Left lung (tissue), 10 donors: ENCODE measurements around the gene FBXW7. TPM values are rescaled to one million over a fixed set of nuclear protein-coding genes. Genes with fewer than 3 reads are reported as not detected.
"Not testable (repeated sequence)": the region's sequence is repeated elsewhere in the genome, so short reads cannot be mapped to it uniquely, and the experiment has no call there.

Source experiments
- ATAC-seq: fragments of 200-7000 bp; cut with Tn5 transposase; one replicate; pipeline ENCODE4 v1.9.1; 2020; ENCODE audit warnings: moderate library complexity
- DNase-seq, 4 donors: peaks; one replicate each; pipeline ENCODE4 v3.0.0-alpha.2; 2013 to 2020
- H3K27ac ChIP-seq, 2 donors: fragments of 200-600 bp; sonication (generic) in 1 of 2; one replicate each; pipeline versions ENCODE4 v1.5.0 to v1.8.0; 2020 to 2021
- H3K27me3 ChIP-seq, 2 donors: fragments of 200-600 bp; sonication (generic) in 1 of 2; one replicate each; pipeline versions ENCODE4 v1.5.0 to v1.8.0; 2020 to 2021
- H3K36me3 ChIP-seq, 2 donors: fragments of 200-600 bp; sonication (generic) in 1 of 2; one replicate each; pipeline versions ENCODE4 v1.5.0 to v1.8.0; 2020 to 2021
- H3K4me1 ChIP-seq, 2 donors: fragments of 200-600 bp; one replicate each; pipeline ENCODE4 v1.8.0; 2021
- H3K4me3 ChIP-seq, 2 donors: fragments of 200-600 bp; sonication (generic) in 1 of 2; one replicate each; pipeline versions ENCODE4 v1.5.0 to v1.8.0; 2020 to 2021; ENCODE audit warnings: mild to moderate bottlenecking in 1 of 2
- H3K9me3 ChIP-seq, 2 donors: fragments of 200-600 bp; sonication (generic) in 1 of 2; one replicate each; pipeline versions ENCODE4 v1.5.0 to v1.8.0; 2020 to 2021
- intact Hi-C, 2 donors: fragments of 100-400 bp; cut with DNase I; formaldehyde crosslinking; loops; one replicate each; pipeline versions ENCODE4 v1.11.2 to v1.14.2; 2022
- polyA plus RNA-seq, 6 donors: library from polyadenylated mRNA; unstranded; fragments of 120-200 nt; gene quantifications; one replicate each; pipeline ENCODE4 v1.2.1, GENCODE V29; 2013; ENCODE audit not compliant: insufficient read length in 6 of 6
- total RNA-seq, 2 donors: library from RNA; stranded (reverse); fragmentation: NEBNext Ultra II Directional; extraction: Animal tissue kit (Norgen Biotek cat#: 25700); gene quantifications; one replicate each; pipeline ENCODE4 v1.2.1, GENCODE V29; 2021
- TF ChIP-seq, protein P1 (sequence below), 2 donors: fragments of 200-600 bp; sonication (generic) in 1 of 2; IDR thresholded peaks; one replicate each; pipeline versions ENCODE4 v1.5.0 to v1.8.0; 2021; ENCODE audit warnings: antibody characterized with exemption in 2 of 2
- donor health status: DM: no; HTN: yes; CAD: no.
- donor health status: DM: no; HTN: no; CAD: no.

FBXW7 gene
- total and polyA plus RNA-seq, 8 donors: 29.0 to 39.7 (median 34.7) TPM

DNA sequence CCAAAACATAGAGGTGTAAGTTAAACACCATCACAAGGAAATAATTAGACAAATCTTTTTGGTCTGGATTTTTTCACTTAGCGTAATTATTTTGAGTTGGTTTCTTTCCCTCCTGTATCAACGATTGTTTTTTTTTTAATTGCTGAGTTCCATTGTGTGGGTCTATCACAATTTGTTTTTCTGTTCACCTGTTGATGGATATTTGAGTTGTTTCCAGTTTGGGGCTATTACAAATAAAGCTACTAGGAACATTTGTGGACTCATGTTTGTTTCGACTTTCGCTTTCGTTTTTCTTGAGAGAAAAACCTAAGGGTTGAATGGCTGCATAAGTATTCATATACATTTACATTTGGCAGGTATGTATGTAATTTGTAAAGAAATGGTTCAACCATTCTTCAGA is 20.4 kb upstream of the FBXW7 start:
- intact Hi-C loops: no loop called here
- no peak for DNase-seq
- Histone ChIP-seq H3K9me3 (no peaks in the 10 kb centered on the region), H3K4me3 (no peak overlapping the region), H3K27me3 (no peaks in the 10 kb centered on the region), H3K4me1 (peaks cover 0 to 4% of the 10 kb centered on the region in 2 donors), H3K36me3 (no peaks in the 10 kb centered on the region), H3K27ac (no peak overlapping the region)
- TF ChIP-seq, protein P1, sequence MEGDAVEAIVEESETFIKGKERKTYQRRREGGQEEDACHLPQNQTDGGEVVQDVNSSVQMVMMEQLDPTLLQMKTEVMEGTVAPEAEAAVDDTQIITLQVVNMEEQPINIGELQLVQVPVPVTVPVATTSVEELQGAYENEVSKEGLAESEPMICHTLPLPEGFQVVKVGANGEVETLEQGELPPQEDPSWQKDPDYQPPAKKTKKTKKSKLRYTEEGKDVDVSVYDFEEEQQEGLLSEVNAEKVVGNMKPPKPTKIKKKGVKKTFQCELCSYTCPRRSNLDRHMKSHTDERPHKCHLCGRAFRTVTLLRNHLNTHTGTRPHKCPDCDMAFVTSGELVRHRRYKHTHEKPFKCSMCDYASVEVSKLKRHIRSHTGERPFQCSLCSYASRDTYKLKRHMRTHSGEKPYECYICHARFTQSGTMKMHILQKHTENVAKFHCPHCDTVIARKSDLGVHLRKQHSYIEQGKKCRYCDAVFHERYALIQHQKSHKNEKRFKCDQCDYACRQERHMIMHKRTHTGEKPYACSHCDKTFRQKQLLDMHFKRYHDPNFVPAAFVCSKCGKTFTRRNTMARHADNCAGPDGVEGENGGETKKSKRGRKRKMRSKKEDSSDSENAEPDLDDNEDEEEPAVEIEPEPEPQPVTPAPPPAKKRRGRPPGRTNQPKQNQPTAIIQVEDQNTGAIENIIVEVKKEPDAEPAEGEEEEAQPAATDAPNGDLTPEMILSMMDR (IDR thresholded peaks at IDR 0.05): no peak
- no peak for ATAC-seq

DNA sequence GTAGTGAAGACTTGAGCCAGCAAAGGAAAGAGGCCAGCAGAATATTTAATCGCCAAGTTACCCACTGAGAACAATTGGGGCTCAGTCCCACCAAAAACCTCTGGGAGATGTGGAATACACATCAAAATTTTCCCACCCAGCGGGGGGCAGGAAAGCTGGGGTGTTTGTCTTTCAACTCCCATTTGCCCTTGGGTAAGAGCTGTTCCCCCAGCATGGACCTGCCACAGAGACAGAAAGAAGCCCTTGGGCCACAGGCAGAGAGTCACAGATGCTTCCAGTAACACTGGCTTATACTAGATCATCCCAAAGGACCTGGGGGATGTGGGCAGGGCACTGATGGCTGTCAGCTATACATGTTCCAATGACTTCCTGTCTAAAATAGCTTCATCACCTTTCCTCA is 18.9 kb upstream of the FBXW7 start:
- H3K9me3 ChIP-seq: no peaks in the 10 kb centered on the region
- no peak for ATAC-seq
- H3K27me3 ChIP-seq: no peaks in the 10 kb centered on the region
- TF ChIP-seq, protein P1 (IDR thresholded peaks at IDR 0.05): no peak
- DNase-seq: no peak
- intact Hi-C loops: no loop called here
- no peak overlapping the region for H3K4me3 ChIP-seq
- no peaks in the 10 kb centered on the region for H3K36me3 ChIP-seq
- no peak overlapping the region for H3K27ac ChIP-seq
- H3K4me1 ChIP-seq: peaks cover 0 to 4% of the 10 kb centered on the region in 2 donors

DNA sequence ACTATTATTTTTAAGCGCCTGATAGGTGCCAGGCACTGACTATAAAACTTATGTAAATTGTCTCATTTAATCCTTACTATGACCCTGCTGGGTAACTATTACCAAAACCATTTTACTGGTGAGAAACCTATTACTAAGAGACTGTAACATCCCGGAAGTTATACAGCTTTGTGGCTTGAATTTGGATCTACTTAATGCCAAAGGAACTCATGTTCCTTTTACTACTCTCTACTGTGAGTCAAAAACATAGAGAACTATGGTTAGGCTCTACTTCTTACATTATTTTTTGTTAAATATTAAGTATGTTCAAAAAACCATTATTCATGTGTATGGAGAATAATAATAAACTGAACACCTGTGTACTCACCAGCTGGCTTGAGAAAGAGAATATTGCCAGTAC is 14.8 kb upstream of the FBXW7 start:
- intact Hi-C loops, H3K27ac ChIP-seq, H3K27me3 ChIP-seq, H3K9me3 ChIP-seq, DNase-seq, H3K4me3 ChIP-seq, ATAC-seq, H3K4me1 ChIP-seq, H3K36me3 ChIP-seq: not testable (repeated sequence)

DNA sequence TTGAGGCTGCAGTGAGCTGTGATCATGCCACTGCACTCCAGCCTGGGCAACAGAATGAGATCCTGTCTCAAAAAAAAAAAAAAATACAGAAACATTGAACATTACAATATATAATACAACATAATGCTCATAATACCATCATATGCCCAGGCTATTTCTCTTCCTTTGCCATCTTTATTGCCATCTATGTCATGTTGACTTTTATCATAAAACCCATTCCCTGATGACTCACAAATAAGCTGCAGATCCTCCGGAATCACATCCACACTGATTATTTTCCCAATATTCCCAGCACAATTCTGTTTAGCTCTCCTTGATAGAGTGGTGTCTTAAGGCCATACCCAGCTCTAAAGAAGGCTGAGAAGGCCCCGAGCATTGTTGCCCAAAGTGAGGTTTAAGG is 9.2 kb upstream of the FBXW7 start:
- Histone ChIP-seq H3K36me3 (peaks cover 0 to 3% of the 10 kb centered on the region in 2 donors), H3K4me3 (no peak overlapping the region), H3K27ac (no peak overlapping the region), H3K4me1 (no peaks in the 10 kb centered on the region), H3K9me3 (no peaks in the 10 kb centered on the region), H3K27me3 (no peaks in the 10 kb centered on the region)
- DNase-seq (no peak), ATAC-seq (no peak)
- intact Hi-C loops: no loop called here
- TF ChIP-seq, protein P1 (IDR thresholded peaks at IDR 0.05): no peak

DNA sequence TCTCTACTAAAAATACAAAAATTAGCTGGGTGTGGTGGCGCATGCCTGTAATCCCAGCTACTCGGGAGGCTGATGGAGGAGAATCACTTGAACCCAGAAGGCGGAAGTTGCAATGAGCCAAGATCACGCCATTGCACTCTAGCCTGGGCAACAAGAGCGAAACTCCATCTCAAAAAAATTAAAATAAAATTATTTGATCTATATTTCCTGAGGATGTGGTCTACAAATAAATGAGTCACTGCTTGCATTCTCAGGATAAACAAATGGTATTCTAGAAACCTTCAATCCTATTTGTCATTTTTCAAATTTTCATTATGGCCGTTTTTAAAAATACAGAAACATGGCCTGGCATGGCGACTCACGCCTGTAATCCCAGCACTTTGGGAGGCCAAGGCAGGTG is 8.6 kb upstream of the FBXW7 start:
- H3K36me3 ChIP-seq, H3K27me3 ChIP-seq, intact Hi-C loops, DNase-seq, H3K27ac ChIP-seq, H3K4me1 ChIP-seq, H3K9me3 ChIP-seq, H3K4me3 ChIP-seq, ATAC-seq: not testable (repeated sequence)

DNA sequence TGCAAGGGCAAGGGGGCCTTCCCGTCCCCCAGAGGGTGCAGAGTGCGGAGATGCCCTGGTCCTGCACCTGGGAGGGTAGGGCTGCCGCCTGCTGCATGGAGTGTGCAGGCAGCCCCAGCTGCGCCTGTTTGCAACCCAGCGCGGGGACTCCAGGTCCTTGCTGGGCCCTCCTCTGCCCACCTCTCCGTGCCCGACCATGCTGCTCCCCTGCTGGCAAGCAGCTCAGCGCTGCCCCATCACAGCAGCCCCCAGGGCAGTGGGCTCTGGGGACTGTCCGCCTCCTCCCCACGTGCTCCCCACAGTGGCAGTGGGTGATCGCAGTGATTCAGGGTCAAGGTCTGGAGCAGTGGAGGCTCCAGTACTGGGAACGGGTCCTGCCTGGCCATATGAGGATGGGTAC is 5.0 kb upstream of the FBXW7 start:
- H3K4me3 ChIP-seq: no peak overlapping the region
- H3K27ac ChIP-seq: no peak overlapping the region
- intact Hi-C loops: no loop called here
- ATAC-seq: no peak
- H3K9me3 ChIP-seq: no peaks in the 10 kb centered on the region
- no peaks in the 10 kb centered on the region for H3K27me3 ChIP-seq
- peaks cover 8 to 21% of the 10 kb centered on the region in 2 donors for H3K4me1 ChIP-seq
- TF ChIP-seq, protein P1 (IDR thresholded peaks at IDR 0.05): no peak
- H3K36me3 ChIP-seq: peaks cover 0 to 13% of the 10 kb centered on the region in 2 donors
- DNase-seq: no peak
